Measurements from ENCODE around the gene KAT6B.

The KAT6B gene

GRCh38 chr10:74976565-74976964 lies 150.2 kb downstream of the KAT6B start:
- Histone ChIP-seq H3K9me3 (ENCODE audit: control insufficient read depth in 1 of 2, low read length in 2 of 2) (no peaks in the 10 kb centered on the region), H3K4me1 (ENCODE audit: control insufficient read depth in 1 of 2, insufficient read depth in 2 of 2, low read length in 2 of 2) (peaks cover 3 to 5% of the 10 kb centered on the region in 2 donors), H3K9ac (ENCODE audit: low read depth in 1 of 2, low read length in 2 of 2) (no peak overlapping the region), H3K27me3 (ENCODE audit: control insufficient read depth in 1 of 2, insufficient read depth in 2 of 2, low read length in 2 of 2) (no peaks in the 10 kb centered on the region), H3K4me3 (ENCODE audit: low read depth in 1 of 2, low read length in 2 of 2) (no peak overlapping the region), H3K27ac (ENCODE audit: low read depth, low read length) (no peak overlapping the region), H3K36me3 (ENCODE audit: control insufficient read depth in 1 of 2, insufficient read depth in 2 of 2, low read length in 2 of 2) (peaks cover 11 to 17% of the 10 kb centered on the region in 2 donors)

DNA sequence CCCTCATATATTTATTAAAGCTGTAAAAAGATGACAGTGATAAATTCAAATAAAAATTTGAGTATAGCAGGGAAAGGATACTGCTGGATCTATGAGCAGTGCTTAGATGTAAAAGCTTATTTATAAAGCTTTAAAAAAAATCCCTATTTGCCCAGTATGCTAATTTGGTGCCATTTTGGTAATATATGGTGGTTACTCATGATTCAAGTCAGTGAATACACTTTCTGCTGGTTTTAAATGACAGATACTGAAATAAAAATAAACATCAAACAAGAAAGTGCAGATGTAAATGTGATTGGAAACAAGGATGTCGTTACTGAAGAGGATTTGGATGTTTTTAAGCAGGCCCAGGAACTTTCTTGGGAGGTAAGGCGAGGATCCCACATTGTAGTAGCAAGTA lies 150.7 kb downstream of the KAT6B start:
- H3K27me3 ChIP-seq (ENCODE audit: control insufficient read depth in 1 of 2, insufficient read depth in 2 of 2, low read length in 2 of 2), result no peaks in the 10 kb centered on the region
- peaks cover 11 to 17% of the 10 kb centered on the region in 2 donors for H3K36me3 ChIP-seq (ENCODE audit: control insufficient read depth in 1 of 2, insufficient read depth in 2 of 2, low read length in 2 of 2)
- no peak overlapping the region for H3K27ac ChIP-seq (ENCODE audit: low read depth, low read length)
- no peak overlapping the region for H3K4me3 ChIP-seq (ENCODE audit: low read depth in 1 of 2, low read length in 2 of 2)
- H3K4me1 ChIP-seq (ENCODE audit: control insufficient read depth in 1 of 2, insufficient read depth in 2 of 2, low read length in 2 of 2), result peaks cover 3 to 7% of the 10 kb centered on the region in 2 donors
- no peak overlapping the region for H3K9ac ChIP-seq (ENCODE audit: low read depth in 1 of 2, low read length in 2 of 2)
- no peaks in the 10 kb centered on the region for H3K9me3 ChIP-seq (ENCODE audit: control insufficient read depth in 1 of 2, low read length in 2 of 2)

GRCh38 chr10:74977913-74978847 lies 151.8 kb downstream of the KAT6B start:
- no peak overlapping the region for H3K9ac ChIP-seq (ENCODE audit: low read depth in 1 of 2, low read length in 2 of 2)
- H3K4me3 ChIP-seq (ENCODE audit: low read depth in 1 of 2, low read length in 2 of 2), result no peak overlapping the region
- H3K27me3 ChIP-seq (ENCODE audit: control insufficient read depth in 1 of 2, insufficient read depth in 2 of 2, low read length in 2 of 2), result no peaks in the 10 kb centered on the region
- no peaks in the 10 kb centered on the region for H3K9me3 ChIP-seq (ENCODE audit: control insufficient read depth in 1 of 2, low read length in 2 of 2)
- H3K27ac ChIP-seq (ENCODE audit: low read depth, low read length), result no peak overlapping the region
- H3K36me3 ChIP-seq (ENCODE audit: control insufficient read depth in 1 of 2, insufficient read depth in 2 of 2, low read length in 2 of 2), result peaks cover 18 to 23% of the 10 kb centered on the region in 2 donors
- peaks cover 3 to 12% of the 10 kb centered on the region in 2 donors for H3K4me1 ChIP-seq (ENCODE audit: control insufficient read depth in 1 of 2, insufficient read depth in 2 of 2, low read length in 2 of 2)

GRCh38 chr10:74981831-74982633 lies 155.6 kb downstream of the KAT6B start:
- Histone ChIP-seq H3K4me1 (ENCODE audit: control insufficient read depth in 1 of 2, insufficient read depth in 2 of 2, low read length in 2 of 2) (peaks cover 0 to 12% of the 10 kb centered on the region in 2 donors), H3K27ac (ENCODE audit: low read depth, low read length) (no peak overlapping the region), H3K9ac (ENCODE audit: low read depth in 1 of 2, low read length in 2 of 2) (no peak overlapping the region), H3K4me3 (ENCODE audit: low read depth in 1 of 2, low read length in 2 of 2) (no peak overlapping the region), H3K27me3 (ENCODE audit: control insufficient read depth in 1 of 2, insufficient read depth in 2 of 2, low read length in 2 of 2) (no peaks in the 10 kb centered on the region), H3K36me3 (ENCODE audit: control insufficient read depth in 1 of 2, insufficient read depth in 2 of 2, low read length in 2 of 2) (peaks cover 7 to 14% of the 10 kb centered on the region in 2 donors), H3K9me3 (ENCODE audit: control insufficient read depth in 1 of 2, low read length in 2 of 2) (no peaks in the 10 kb centered on the region)

GRCh38 chr10:74982634-74982982 lies 156.2 kb downstream of the KAT6B start:
- peaks cover 7 to 14% of the 10 kb centered on the region in 2 donors for H3K36me3 ChIP-seq (ENCODE audit: control insufficient read depth in 1 of 2, insufficient read depth in 2 of 2, low read length in 2 of 2)
- H3K4me3 ChIP-seq (ENCODE audit: low read depth in 1 of 2, low read length in 2 of 2), result no peak overlapping the region
- no peaks in the 10 kb centered on the region for H3K9me3 ChIP-seq (ENCODE audit: control insufficient read depth in 1 of 2, low read length in 2 of 2)
- H3K27me3 ChIP-seq (ENCODE audit: control insufficient read depth in 1 of 2, insufficient read depth in 2 of 2, low read length in 2 of 2), result no peaks in the 10 kb centered on the region
- peaks cover 0 to 7% of the 10 kb centered on the region in 2 donors for H3K4me1 ChIP-seq (ENCODE audit: control insufficient read depth in 1 of 2, insufficient read depth in 2 of 2, low read length in 2 of 2)
- H3K9ac ChIP-seq (ENCODE audit: low read depth in 1 of 2, low read length in 2 of 2), result no peak overlapping the region
- H3K27ac ChIP-seq (ENCODE audit: low read depth, low read length), result no peak overlapping the region

DNA sequence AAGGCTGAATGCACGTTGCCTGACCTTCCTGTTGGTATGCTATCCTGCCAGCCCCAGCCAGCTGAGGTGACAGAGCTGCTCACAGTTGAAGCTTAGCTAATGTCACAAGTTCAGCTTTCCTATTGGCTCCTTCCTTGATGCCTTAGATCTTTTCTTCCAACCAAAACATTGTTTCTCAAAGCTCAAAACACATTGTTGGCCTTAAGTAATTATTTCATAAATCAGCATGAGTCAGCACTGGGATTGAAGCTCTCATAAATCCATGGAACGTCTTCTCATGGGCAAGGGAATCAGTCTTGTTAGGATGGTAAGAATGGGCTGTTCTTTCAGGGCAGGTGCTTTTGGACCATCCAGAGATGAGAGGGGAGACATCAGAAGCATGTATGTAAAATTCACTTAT lies 157.0 kb downstream of the KAT6B start:
- no peaks in the 10 kb centered on the region for H3K9me3 ChIP-seq (ENCODE audit: control insufficient read depth in 1 of 2, low read length in 2 of 2)
- no peak overlapping the region for H3K9ac ChIP-seq (ENCODE audit: low read depth in 1 of 2, low read length in 2 of 2)
- no peak overlapping the region for H3K4me3 ChIP-seq (ENCODE audit: low read depth in 1 of 2, low read length in 2 of 2)
- no peak overlapping the region for H3K27ac ChIP-seq (ENCODE audit: low read depth, low read length)
- H3K36me3 ChIP-seq (ENCODE audit: control insufficient read depth in 1 of 2, insufficient read depth in 2 of 2, low read length in 2 of 2), result peaks cover 7 to 14% of the 10 kb centered on the region in 2 donors
- H3K27me3 ChIP-seq (ENCODE audit: control insufficient read depth in 1 of 2, insufficient read depth in 2 of 2, low read length in 2 of 2), result no peaks in the 10 kb centered on the region
- peaks cover 0 to 7% of the 10 kb centered on the region in 2 donors for H3K4me1 ChIP-seq (ENCODE audit: control insufficient read depth in 1 of 2, insufficient read depth in 2 of 2, low read length in 2 of 2)

DNA sequence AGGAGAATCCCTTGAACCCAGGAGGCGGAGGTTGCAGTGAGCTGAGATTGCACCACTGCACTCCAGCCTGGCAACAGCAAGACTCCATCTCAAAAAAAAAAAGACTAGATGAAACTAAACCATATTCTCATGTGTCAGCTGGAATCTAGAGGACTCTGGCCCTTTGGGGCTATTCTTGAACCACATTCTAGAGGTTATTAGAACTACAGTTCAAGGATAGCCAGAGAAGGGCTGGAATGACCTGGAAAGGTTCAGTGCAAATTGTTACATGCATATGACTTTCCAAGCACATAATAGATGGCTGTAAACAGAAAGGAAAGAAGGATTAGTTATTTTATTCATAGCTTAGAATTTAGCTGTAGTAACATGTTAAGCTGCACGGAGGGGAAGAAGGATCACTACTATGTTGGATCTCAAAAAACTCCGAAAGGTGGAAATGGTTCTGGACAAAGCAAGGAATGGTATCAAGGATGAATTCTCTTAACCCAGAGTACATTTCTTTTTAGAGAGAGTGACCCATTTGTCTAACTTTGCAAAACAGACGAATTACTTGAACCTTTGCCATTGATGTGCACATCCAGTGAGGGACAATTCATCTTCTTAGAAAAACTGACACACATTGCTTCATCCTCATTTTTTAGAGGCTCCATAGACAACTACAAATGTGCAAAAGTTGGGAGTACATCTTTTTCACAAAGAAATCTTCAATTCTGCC lies 161.1 kb downstream of the KAT6B start:
- Histone ChIP-seq H3K36me3 (ENCODE audit: control insufficient read depth in 1 of 2, insufficient read depth in 2 of 2, low read length in 2 of 2) (peaks cover 3 to 13% of the 10 kb centered on the region in 2 donors), H3K9ac (ENCODE audit: low read depth in 1 of 2, low read length in 2 of 2) (no peak overlapping the region), H3K9me3 (ENCODE audit: control insufficient read depth in 1 of 2, low read length in 2 of 2) (no peaks in the 10 kb centered on the region), H3K4me1 (ENCODE audit: control insufficient read depth in 1 of 2, insufficient read depth in 2 of 2, low read length in 2 of 2) (peaks cover 0 to 7% of the 10 kb centered on the region in 2 donors), H3K27me3 (ENCODE audit: control insufficient read depth in 1 of 2, insufficient read depth in 2 of 2, low read length in 2 of 2) (no peaks in the 10 kb centered on the region), H3K4me3 (ENCODE audit: low read depth in 1 of 2, low read length in 2 of 2) (no peak overlapping the region), H3K27ac (ENCODE audit: low read depth, low read length) (no peak overlapping the region)

DNA sequence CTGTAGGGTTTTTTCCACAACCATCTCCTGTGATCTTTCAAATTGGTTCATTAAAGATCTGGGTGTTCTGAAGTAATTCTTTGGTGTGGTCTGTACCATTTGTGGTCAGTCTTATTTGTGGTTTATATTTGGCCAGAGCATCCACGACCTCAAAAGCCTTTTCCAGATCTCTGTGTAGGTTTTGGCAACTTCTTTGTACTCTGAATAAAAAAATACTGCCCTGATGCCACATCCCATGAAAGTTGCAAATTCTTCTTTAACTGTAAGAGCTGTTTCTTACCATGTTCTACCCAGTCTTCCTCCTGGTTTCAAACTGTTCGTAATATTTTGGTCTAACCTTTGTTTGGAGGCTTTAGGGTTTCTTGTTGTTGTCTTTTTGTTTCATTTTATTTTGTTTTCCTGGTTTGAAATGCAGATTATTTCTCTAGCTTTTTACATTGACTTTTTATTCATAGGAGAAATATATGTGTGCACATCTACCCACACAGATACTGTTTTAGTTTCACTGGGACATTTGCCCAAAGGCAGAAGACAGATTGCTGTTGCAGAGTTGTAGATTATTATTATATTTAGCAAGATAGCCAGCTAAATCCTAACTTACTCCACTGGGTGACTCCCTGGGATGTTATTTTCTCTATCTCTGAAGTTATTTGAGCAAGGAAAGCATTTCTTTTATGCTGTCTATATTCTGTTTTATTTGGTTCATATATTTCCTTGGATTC lies 161.8 kb downstream of the KAT6B start:
- Histone ChIP-seq H3K9me3 (ENCODE audit: control insufficient read depth in 1 of 2, low read length in 2 of 2) (no peaks in the 10 kb centered on the region), H3K9ac (ENCODE audit: low read depth in 1 of 2, low read length in 2 of 2) (no peak overlapping the region), H3K27me3 (ENCODE audit: control insufficient read depth in 1 of 2, insufficient read depth in 2 of 2, low read length in 2 of 2) (no peaks in the 10 kb centered on the region), H3K27ac (ENCODE audit: low read depth, low read length) (no peak overlapping the region), H3K36me3 (ENCODE audit: control insufficient read depth in 1 of 2, insufficient read depth in 2 of 2, low read length in 2 of 2) (peaks cover 0 to 15% of the 10 kb centered on the region in 2 donors), H3K4me1 (ENCODE audit: control insufficient read depth in 1 of 2, insufficient read depth in 2 of 2, low read length in 2 of 2) (peaks cover 0 to 6% of the 10 kb centered on the region in 2 donors), H3K4me3 (ENCODE audit: low read depth in 1 of 2, low read length in 2 of 2) (no peak overlapping the region)

GRCh38 chr10:74988832-74989561 lies 162.6 kb downstream of the KAT6B start:
- Histone ChIP-seq H3K27ac (ENCODE audit: low read depth, low read length) (no peak overlapping the region), H3K9ac (ENCODE audit: low read depth in 1 of 2, low read length in 2 of 2) (no peak overlapping the region), H3K4me3 (ENCODE audit: low read depth in 1 of 2, low read length in 2 of 2) (no peak overlapping the region), H3K9me3 (ENCODE audit: control insufficient read depth in 1 of 2, low read length in 2 of 2) (no peaks in the 10 kb centered on the region), H3K4me1 (ENCODE audit: control insufficient read depth in 1 of 2, insufficient read depth in 2 of 2, low read length in 2 of 2) (peaks cover 0 to 6% of the 10 kb centered on the region in 2 donors), H3K27me3 (ENCODE audit: control insufficient read depth in 1 of 2, insufficient read depth in 2 of 2, low read length in 2 of 2) (no peaks in the 10 kb centered on the region), H3K36me3 (ENCODE audit: control insufficient read depth in 1 of 2, insufficient read depth in 2 of 2, low read length in 2 of 2) (peaks cover 0 to 14% of the 10 kb centered on the region in 2 donors)
